CD4-positive, alpha-beta T cell treated with Interleukin-15 for 1 hour (primary cell): ENCODE data around the gene PRKACA.

Experiments used
- DNase-seq: peaks from one replicate; pipeline ENCODE4 v3.0.0-alpha.2; 2020

The PRKACA gene

DNA sequence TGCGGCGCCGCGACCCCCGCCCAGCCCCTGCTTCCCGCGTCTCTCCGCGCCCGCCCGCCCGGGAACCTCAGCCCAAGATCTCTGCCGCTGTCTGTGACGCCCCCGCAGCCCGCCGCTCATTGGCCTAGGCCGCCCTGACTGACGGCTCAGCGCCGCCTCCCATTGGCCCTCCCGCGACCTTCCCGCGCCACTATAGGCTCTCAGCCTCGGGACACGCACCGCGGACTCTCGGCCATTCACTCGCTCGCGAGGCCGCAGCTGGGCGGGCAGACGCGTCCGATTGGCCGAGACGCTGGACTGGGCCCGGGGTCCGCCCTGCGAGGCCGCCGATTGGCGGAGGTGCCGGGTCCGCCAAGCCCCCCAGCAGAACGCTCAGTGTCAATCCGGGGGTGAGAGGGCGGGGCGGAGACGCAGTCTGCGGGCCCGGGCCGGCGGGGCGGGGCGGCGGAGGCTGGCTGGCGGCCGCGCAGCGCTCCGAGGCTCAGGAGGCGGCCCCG, at the start of gene PRKACA:
Gene PRKACA (minus strand): TSS at position 95 of the 497 bp plus-strand sequence. CDS start 215 bp downstream, outside the sequence.
- peak; percentile 99 for DNase-seq

DNA sequence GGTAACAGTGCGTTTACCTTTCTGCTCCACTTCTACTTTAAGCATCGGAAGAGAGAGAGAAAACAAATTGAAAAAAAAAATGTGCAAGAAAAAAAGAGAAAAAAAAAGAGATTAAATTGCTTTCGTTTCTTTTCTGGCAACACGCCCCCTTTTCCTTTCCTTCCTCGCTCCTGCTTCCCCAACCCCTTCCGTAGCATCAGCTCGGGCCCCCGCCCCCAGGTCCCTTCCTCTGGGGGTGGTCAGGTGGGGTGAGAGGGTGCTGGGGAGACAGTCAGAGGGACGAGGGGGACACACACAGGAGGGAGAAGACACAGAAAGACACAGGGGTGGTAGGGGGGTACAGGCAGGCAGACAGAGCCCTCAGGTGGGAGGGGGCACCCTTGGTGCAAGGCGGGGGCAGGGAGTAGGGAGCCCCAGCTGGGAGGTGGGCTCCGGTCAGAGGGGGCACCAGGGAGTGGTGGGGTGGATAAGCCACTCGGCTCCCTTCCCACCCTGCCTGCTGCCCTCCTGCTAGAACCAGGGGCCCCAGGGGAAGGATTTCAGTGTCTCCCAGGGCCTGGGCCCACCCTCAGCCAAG, 49.5 kb upstream of the PRKACA start:
- DNase-seq = no peak

DNA sequence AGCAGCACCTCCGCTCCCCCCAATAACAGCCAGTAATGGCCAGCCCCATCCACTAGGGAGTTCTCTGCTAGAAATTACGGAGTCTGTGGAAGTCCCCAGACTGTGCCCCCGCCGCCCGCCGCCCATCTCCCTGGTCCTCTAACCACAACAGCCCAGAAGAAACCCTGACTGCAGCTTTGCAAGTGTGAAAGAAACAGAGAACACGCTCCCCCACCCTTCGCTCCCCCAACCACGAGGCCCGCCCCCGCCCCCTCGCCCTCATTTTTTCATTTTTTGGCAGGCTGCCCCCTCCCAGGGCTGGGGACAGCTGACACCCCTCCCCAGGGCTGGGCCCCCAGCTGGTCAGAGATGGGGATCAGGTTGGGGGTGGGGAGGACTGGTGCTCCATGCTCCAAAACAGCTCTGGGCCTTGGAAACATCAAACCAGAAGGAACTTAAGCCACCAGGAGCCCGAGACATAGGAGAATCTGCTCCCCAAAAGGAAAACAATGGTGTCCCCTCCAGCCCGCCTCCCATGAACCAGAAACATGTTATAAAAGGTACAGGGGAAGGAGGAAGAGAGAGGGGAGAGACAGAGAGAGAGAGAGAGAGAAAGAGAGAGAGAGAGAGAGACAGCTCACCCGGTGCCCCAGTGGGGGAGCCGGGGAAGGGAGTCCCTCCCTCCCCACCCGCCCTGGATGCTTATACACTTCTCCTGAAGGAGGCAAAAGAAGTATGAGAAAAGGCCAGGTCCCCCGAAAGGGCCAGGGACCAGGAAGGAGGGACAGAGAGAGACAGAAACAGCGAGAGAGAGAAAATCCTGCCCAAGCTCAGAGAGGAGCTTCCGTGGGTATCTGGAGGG, 48.6 kb upstream of the PRKACA start:
- DNase-seq = peak; percentile 37

DNA sequence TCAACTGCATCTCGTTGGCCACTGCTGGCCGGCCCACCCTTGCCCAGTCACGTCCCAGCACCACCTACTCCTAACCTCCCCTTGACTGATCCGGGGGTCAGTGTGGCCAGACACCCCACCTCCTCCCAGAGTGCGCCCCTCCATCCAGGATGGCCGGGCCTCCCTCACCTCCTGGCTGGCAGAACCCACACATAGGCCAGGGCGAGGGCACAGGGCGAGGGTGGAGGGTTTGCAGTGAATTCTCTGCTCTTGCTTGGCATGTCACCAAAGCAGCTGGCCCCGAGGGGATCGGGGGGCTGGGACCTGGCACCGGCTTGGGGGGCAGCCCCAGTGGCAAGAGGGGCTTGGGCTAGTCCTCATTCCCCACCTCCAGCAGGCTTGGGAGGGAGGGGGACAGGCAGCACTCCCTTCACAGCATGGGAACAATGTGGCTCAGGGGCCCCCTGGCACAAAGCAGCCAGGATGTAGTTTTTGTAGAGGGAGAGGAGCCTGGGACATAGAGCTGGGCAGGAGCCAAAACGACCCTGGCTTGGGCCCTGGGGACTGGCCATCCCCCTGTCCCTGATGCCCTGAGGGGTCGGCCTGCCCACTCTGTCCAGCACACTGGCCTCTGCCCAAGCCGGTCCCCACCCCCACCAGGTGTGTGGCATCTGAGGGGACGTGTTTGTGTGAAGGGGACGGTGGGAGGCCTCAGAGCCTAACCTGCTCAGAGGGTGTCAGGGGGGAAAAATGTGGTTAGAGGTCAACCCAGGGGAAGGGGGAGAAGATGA, 47.3 kb upstream of the PRKACA start:
- DNase-seq = no peak

DNA sequence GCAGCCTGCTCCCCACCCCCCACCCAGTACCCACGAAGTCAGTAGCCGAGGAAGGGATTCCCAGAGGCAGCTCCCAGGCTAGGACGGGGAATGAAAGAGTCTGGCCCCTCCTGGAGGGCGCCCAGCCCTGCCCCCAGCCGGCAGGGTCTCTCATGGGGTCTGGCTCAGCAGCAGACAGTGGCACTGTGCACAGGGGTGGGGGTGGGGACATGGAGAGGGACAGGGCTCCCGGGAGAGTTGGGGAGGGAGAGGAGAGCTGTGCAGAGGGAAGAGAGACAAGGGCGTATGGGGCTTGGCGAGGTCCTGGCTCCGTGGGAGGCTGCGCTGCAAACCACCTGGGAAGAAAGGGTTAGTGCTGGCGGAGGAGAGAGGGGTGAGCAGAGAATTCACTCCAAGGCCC, 46.5 kb upstream of the PRKACA start:
- no peak for DNase-seq

DNA sequence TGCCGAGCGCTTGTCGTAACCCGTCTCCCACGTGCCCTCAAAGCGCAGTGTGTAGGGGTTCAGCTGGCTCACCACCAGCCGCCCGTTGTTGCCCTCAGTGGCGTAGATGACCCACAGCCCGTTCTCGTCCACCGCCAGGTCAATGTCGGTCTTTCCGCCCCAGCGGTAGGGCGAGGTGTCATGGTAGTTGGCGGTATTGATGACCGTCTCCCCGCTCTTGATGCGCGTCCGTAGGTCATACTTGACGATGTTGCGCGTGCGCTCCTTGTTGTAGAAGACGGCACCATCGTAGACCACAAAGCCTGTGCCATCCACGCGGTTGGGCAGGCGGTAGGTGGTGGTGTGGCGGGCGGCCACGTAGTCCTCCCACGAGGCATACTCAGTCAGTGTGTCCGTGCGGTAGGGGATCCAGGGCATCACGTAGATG, 45.3 kb upstream of the PRKACA start:
- DNase-seq = no peak

DNA sequence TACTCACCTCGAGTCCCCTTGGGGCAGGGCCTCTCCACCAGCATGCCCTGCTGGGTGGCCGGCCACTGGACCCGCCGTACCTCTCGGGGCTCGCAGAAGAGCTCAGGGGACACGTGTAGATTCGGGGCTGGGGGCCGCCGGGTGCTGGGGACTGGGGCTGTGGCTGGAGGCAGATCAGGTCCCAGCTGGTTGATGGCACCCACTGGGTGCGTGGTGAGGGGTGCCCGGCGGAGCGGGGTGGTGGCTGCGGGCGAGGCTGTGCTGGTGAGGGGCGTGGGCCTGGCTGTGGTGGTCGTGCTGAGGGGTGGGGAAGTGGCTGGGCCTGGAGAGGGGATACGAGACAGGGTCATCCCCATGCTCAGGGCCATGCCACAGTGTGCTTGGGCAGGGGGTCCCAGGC, 43.7 kb upstream of the PRKACA start:
- DNase-seq = no peak

DNA sequence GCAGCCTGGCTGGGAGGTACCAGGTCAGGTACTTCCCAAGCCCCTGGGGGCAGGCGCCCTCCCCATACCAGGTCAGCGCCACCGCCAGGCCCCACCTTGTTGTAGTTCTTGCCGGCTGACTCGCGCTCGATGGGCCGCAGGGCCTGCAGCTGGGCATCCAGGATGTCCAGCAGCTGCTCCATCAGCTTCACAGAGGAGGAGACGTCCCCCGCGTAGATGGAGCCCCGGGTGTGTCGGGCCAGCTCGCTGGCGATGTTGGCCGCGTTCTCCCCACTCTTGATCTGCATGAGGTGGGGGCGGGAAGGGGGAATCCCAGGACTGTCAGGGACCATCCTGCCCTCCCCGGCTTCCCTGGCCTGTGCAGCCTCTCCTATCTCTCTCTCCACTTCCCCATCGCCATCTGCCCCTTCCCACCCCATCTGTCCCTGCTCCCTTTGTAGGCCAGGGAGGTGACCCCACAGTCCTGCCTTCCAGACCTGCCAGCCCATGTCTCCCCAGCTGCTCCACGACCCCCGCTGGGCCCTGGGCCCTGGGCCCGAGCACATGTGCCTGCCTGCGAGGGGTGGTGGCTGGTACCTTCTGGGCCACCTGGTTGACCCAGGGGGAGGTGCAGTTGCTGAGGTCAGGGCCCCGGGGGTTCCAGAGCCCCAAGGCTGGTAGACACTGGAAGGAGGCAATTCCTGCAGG, 42.6 kb upstream of the PRKACA start:
- DNase-seq = no peak

DNA sequence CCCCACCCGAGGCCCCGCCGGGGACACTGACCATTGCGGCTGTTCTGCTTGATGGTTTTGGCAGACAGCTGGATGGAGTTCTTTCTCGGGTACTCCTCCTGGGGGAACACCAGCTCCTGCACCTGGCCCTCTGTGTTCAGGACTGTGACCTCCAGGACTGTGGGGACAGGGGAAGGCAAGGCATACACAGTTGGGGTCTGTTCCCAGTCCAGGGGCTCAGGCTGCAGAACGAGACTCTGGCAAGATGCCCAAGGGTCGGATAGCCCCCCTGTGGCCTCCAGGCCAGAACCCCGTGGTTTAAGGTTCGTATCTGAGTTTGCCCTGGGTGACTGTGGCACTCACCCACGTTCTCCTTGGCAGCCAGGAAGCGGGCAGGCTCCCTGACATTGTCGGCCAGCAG, 41.5 kb upstream of the PRKACA start:
- no peak for DNase-seq

DNA sequence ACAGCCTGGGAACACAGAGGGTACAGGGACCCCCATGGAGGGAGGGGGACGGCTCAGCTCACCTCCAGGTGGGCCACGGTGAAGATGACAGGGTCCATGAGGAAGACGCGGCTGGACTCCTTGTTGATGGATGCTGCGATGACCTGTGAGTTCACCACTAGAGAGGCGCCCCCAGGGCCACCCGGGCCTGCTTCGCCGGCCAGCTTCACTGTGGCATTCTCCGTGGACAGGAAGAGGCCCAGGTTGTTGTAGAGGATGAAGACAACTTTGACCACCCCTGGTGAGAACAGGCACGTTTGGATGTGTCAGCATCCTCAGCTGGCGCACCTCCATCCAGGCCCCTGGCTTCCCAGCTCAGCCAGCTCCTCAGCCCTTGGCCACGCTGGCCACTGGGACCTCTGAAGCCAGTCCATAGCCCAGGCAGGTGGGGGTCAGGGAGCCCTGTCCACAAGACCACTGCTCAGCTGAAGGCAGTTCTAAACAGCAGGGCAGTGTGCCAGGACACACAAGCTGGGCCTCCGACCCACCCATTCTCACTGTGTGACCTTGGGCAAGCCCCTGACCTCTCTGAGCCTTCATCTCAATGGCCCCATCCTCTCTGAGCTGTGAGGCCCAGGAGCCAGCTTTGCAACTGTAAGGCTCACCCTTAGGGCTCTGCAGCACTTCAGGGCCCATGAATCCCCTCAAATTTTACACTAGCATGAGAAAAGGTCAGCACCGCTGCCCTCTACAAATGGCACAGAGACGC, 40.9 kb upstream of the PRKACA start:
- DNase-seq = no peak

DNA sequence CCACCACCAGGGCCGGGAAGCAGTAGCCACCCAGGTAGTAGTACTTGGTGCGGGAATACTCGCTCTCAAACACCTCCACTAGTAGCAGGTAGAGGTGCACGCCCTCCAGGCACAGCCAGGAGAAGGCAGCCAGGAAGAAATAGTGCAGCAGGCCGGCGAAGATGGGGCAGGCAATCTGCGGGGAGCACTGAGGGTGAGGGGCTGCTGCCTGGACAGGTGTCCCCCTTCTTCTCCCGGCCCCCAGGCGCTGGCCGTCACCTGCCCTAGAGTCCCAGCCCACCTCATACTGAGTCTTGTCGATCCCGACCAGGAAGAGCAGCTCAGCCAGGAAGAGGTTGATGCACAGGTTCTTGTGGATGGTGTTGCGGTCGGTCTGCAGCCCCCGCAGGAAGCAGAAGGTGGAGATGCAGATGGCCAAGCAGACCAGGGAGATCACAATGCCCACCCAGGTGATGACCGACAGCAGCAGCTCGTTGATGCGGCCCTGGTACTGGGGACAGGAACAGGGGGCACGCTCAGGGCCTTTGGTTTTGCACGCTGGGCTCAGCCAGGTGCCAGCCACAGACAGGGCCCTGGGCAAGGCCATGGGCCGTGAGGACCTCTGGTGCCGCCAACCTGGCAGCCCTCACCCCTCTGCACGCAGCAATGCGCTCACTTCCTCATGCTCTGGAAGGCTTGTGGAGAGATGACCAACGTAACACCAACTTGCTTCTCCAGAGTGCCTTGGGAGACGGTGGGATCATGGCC, 39.6 kb upstream of the PRKACA start:
- DNase-seq = no peak

DNA sequence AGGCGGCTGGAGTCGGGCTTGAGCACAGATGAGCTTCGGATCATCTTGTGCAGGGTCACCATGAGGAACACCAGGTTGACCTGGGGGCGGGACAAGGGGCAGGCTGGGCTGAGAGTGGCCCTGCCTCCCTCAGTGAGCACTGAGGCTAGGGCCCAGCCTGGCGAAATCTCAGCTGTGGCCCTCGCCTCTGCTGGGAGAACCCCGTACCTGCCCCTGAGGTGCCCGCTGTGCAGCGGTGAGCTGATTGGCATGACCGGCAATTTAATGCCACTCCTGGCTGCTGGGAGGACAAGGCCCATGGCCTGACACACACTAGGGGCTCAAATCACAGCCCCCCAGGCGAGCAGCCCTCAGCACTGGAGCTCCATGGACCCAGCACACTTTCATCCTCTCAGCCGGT, 38.6 kb upstream of the PRKACA start:
- no peak for DNase-seq

DNA sequence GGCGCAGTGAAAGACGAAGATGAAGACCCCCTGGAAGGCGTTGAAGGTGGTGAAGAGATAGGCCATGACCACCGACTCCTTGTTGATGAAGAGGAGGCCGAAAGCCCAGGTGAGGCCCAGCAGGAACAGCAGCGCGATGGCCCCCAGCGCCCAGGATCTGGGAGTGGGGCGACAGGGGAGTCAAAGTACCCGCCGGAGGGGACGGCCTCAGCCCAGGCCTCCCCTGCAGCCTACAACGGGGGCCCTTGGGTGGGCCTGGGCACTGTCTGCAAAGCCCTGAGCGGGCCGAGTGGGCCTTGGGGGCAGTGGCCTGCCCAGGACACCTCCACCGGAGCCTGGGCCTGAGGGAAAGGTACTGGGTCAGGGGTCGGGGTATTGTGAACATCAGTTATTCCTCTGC, 37.8 kb upstream of the PRKACA start:
- no peak for DNase-seq

DNA sequence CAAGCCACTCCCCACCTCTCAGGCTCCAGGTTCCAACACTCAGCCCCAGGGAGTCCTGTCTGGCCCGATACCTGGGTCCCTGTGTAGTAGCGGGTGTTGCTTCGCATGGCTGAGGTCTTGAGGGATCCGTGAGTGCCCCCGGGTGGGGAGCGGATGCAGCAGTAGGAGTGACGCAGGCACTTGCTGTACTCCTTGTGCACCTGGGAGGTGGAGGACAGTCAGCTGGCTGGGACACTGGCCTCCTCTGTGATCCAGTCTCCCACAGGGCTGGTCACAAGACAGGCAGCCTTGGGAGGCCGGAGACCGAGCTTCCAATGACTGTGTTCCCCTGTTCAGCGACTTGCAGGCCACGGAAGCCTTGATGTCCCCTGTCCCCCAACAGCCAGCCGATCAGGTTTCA, 35.2 kb upstream of the PRKACA start:
- no peak for DNase-seq

DNA sequence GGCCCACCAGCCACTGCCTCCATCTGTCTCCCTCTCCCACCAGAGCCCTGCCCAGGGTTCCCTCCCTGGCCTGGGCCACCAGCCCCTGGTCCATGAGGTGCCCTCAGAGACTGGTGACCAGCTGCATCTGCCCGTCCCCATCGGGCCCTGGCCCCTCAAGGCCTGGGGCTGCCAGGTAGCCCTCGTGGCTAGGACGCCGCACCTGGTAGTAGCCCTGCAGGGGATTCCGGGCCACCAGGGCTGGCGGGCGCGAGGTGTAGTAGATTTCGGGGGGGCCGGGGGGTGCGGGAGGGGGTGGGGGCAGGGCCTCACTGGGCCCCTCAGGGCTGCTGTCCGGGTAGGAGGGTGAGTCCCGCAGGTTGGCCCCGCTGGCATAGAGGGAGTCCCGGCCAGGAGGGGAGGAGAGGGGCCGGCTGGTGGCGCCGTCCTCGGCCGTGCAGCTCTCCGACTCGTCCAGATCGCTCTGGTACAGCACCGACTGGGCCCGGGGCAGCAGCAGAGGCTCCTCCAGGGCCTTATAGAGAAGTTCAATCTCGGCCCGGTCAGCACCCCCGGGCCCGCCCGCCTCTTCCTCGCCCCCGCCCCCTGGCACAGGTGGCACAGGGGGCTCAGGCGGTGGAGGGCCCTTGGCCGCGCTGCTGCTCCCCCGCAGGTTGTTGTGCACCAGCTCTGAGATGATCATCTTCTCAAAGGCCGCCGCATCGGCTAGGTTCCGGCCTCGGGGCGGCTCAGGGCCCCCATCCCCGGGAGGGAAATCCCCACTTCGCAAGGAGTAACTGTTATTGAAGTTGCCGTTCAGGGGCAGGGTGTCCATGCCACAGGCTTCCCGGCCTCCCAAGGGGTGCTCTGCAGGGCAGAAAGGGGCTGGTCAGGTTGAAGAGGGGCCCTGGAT, 33.5 kb upstream of the PRKACA start:
- DNase-seq = no peak

DNA sequence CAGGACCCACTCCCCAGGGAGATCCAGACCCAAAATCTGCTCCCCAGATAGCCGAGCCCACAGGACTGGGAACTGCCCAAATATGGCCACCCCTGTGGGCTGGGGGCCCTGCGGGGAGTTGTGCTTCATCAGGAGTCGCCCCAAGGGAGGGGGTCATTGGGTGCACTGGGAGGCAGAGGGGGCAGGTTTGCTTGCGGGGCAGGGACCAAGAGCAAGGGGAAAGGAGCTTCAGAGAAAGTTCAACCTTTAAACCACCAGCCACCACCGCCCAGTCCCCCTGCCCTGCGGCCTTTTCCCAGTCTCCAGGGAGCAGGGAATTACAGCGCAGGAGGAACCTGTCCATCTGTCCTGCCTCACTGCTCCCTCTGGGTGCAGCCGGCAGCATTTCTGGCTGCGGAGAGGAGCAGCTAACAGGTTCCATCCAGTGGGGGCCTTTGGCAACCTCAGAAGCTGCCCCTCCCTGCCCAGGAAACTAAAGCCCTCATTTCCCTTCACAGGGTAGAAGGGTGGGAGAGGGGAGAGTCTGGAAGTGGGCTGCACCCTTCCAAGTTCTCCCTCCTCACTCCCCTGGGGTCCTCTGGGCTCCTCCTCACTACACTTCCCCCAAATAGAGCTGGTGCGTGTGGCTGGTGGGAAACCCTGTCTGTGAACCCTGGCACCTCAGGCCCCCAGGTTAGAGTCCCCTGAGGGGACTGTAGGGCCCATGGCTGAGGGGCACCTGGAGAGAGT, 32.6 kb upstream of the PRKACA start:
- no peak for DNase-seq

DNA sequence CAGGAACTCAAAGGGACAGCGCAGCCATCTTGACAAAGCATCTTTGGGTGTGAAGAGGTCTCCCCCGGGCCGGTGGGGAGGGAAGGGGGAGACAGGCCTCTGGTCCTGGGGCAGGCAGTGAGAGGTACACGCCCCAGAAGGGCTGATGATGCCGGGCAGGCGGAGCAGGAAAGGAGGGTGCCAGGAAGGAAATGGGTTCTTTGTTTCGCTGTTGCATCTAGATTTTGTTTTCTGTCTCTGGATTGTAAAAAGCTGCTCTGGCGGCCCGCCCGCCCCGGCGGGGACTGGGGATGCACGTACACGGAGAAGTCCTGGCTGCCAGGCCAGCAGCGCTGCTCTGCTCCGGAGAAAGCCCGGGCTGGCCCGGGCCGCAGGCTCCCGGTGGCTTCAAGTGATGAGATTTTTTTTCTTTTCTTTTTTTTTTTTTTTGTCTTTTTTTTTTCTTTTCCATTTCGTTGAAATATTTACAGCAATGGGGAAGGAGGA, 32.0 kb upstream of the PRKACA start:
- DNase-seq = peak; percentile 53

DNA sequence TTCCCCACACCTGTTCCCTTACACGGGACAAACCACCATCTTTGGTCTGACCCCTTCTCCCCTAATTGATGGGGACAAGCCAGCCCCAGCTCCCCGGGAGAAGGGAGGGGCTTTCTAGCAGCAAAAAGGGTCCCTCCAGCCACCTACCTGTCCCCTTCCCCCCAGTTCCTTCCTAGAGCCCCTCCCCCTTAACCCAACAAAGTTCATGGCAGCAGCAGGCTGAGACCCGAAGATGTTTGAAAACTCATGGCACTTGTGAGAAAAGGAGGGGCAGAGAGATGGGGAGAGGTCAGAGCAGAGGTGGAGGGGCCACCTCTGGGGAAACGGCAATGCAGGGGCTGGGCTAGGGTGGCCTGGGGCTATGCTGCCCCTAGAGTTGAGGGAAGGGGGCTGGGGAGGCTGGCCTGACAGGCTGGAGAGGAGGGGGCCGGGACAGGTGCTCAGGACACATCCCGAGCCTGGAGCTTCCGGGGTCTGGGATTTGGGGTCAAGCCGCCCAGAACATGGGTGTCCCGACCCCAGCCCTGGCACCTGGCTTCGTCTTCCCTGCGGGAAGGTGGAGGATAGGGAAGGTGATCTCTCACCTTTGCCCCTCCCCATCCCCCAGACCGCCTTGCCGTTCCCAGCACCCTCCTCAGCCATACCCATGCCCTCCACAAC, 31.3 kb upstream of the PRKACA start:
- DNase-seq = no peak
